Fibroblast of the aortic adventitia (primary cell): ENCODE data around the gene MPP7. TPM values are rescaled to one million over a fixed set of nuclear protein-coding genes. Genes with fewer than 3 reads are reported as not detected.
A peak's percentile ranks its signal among the peaks of the same experiment; 100 is the strongest.

Source experiments
- DNase-seq: peaks from one replicate; pipeline ENCODE4 v3.0.0-alpha.2; 2010; ENCODE audit warnings: low read depth
- H3K4me3 ChIP-seq: 2 replicates; pipeline ENCODE4 v1.5.1; 2011; ENCODE audit warnings: low read depth, mild to moderate bottlenecking, control low read depth, low read length, moderate library complexity
- total RNA-seq: library from RNA; depleted of rRNA; stranded (reverse); fragments of >200 nt; gene quantifications from 2 replicates; pipeline ENCODE4 v1.2.3, GENCODE V29; 2012; ENCODE audit warnings: low replicate concordance
- TF ChIP-seq, protein P1 (sequence below): IDR thresholded peaks from 2 replicates; pipeline ENCODE4 v1.5.1; 2011; ENCODE audit warnings: mild to moderate bottlenecking, low read length, control low read depth, inconsistent platforms; ENCODE audit not compliant: insufficient read depth

The MPP7 gene
- total RNA-seq, 1 donor, result 1.4 TPM

DNA sequence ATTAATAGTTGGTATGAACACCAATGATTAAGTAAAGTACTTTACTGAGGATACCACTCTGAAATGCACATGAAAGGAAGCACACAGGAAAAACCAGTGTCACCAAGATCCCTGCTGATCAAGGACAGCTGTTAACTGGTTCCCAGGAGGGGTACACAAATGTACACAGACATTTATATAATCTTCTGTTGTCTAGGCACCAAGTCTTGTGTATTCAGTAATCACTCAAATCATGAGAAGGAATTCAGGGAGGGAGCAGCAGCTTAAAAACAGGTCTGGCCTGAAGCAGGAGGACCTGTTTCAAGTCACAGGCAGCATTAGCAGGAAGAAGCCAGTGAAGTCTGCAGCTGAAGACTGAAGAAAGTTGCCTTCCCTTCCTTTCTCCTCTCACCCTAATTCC lies 18.7 kb downstream of the MPP7 start:
- TF ChIP-seq, protein P1, sequence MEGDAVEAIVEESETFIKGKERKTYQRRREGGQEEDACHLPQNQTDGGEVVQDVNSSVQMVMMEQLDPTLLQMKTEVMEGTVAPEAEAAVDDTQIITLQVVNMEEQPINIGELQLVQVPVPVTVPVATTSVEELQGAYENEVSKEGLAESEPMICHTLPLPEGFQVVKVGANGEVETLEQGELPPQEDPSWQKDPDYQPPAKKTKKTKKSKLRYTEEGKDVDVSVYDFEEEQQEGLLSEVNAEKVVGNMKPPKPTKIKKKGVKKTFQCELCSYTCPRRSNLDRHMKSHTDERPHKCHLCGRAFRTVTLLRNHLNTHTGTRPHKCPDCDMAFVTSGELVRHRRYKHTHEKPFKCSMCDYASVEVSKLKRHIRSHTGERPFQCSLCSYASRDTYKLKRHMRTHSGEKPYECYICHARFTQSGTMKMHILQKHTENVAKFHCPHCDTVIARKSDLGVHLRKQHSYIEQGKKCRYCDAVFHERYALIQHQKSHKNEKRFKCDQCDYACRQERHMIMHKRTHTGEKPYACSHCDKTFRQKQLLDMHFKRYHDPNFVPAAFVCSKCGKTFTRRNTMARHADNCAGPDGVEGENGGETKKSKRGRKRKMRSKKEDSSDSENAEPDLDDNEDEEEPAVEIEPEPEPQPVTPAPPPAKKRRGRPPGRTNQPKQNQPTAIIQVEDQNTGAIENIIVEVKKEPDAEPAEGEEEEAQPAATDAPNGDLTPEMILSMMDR, result no peak
- H3K4me3 ChIP-seq, result no peak overlapping the region
- DNase-seq, result no peak

DNA sequence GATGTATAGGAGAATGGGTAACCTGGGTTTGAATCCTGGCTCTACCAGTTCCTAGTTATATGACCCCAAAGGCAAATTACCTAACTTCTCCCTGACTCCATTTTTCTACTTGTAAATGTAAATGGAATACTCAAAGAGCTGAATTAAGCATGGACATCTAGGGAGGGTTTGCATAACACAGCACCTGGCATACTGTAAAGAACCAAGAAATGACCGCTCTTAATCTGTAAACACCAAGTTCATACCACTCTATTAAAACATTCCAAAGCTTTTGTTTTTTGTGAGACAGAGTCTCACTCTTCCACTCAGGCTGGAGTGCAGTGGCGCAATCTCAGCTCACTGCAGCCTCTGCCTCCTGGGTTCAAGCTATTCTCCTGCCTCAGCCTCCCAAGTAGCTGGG lies 19.6 kb downstream of the MPP7 start:
- TF ChIP-seq, protein P1, result no peak
- DNase-seq, result no peak
- no peak overlapping the region for H3K4me3 ChIP-seq

- TF ChIP-seq, protein P1, result no peak
- no peak for DNase-seq
- no peak overlapping the region for H3K4me3 ChIP-seq
Observed at GRCh38 chr10:28282336-28282735, 20.5 kb downstream of the MPP7 start.

GRCh38 chr10:28281726-28282315 lies 21.0 kb downstream of the MPP7 start:
- no peak for DNase-seq
- H3K4me3 ChIP-seq, result no peak overlapping the region
- TF ChIP-seq, protein P1, result no peak

- no peak overlapping the region for H3K4me3 ChIP-seq
- TF ChIP-seq, protein P1, result no peak
- DNase-seq, result peak; percentile 31
Observed at GRCh38 chr10:28280652-28281051, 22.2 kb downstream of the MPP7 start.

DNA sequence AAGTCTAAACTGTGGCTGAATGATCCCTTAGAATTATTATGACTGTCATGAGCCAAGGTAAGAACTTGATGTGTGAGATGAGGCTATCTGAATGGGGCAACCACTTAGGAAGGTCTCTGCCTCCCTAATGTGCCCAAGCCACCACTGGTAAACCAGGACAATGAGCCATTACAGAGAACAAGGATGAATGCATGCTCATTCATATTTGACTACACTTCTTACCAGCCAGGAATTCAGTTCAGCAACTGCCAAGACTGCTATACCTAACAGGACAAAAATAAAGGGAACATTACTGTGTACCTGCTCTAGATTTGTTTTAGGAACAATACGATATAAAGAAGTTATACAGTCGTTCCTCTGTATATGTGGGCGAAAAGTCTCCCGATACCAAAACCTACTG lies 23.0 kb downstream of the MPP7 start:
- no peak overlapping the region for H3K4me3 ChIP-seq
- no peak for DNase-seq
- TF ChIP-seq, protein P1, result no peak

DNA sequence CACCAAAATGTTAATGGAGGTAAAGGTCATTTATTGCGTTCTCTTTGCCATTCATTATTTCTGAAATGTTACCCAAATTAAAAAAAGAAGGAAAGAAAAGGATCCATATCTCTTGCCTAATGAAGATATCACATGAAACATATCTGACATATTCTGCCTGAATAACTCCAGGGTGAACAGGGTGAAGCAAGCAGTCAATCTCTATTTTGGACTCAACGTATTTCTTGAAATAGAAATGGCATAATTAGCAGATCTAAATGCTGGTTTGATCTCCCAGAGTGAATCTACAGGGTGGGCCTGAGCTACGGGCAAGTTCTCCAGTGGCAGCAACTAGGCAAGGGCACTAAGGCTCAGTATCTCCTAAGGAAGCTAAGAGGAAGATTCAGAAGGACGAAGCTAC lies 24.0 kb downstream of the MPP7 start:
- TF ChIP-seq, protein P1, result no peak
- H3K4me3 ChIP-seq, result no peak overlapping the region
- DNase-seq, result no peak
